GM10266 (cell line): ENCODE measurements around the gene RASSF5.

Experiments
- DNase-seq: peaks from one replicate; pipeline ENCODE4 v3.0.0; 2012; ENCODE audit errors: extremely low spot score
- CTCF ChIP-seq: IDR thresholded peaks from 2 replicates; pipeline ENCODE4 v1.5.1; 2012; ENCODE audit warnings: mild to moderate bottlenecking, low read depth; ENCODE audit not compliant: control insufficient read depth, insufficient read depth; ENCODE audit errors: missing control alignments

RASSF5 gene

GRCh38 chr1:206508956-206509355 is 1.6 kb downstream of the RASSF5 start:
- DNase-seq: no peak
- TF ChIP-seq CTCF: no peak

- no peak for DNase-seq
- TF ChIP-seq CTCF: no peak
Observed at GRCh38 chr1:206509612-206510257, 2.4 kb downstream of the RASSF5 start.

- DNase-seq: no peak
- no peak for TF ChIP-seq CTCF
Observed at GRCh38 chr1:206510371-206510770, 3.0 kb downstream of the RASSF5 start.

GRCh38 chr1:206511362-206512057 is 4.2 kb downstream of the RASSF5 start:
- DNase-seq: no peak
- no peak for TF ChIP-seq CTCF

GRCh38 chr1:206512058-206512850 is 4.9 kb downstream of the RASSF5 start:
- TF ChIP-seq CTCF: no peak

GRCh38 chr1:206512851-206513180 is 5.5 kb downstream of the RASSF5 start:
- DNase-seq: no peak
- TF ChIP-seq CTCF: no peak

More at GRCh38 chr1:206512058-206512850, 4.9 kb downstream of the RASSF5 start:
- no peak for DNase-seq

GRCh38 chr1:206513312-206514111 is 6.2 kb downstream of the RASSF5 start:
- TF ChIP-seq CTCF: no peak
- DNase-seq: no peak
